Measurements from ENCODE around the gene SYF2. TPM values are rescaled to one million over a fixed set of nuclear protein-coding genes. Genes with fewer than 3 reads are reported as not detected.

The SYF2 gene
- polyA plus RNA-seq, 2 of the 4 experiments (the other 2 are of a cell fraction): 38.6 to 39.7 TPM

DNA sequence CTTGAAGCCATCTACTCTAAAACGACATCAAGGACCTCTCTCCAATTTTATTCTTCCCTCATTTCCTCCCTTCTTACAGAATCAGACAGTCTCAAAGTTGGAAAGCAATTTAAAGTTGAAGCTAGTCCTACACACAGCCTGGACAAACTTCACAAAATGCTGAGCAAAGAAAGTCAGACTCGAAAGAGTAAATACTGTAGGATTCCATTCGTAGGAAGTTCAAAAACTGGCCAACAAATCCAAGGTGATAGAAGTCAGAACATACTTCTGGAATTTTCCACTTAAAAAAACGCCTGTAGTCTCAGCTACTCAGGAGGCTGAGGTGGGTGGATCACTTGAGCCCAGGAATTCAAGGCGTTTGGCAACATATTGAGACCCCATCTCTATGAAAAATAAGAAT lies 19.6 kb downstream of the SYF2 start:
- CTCF ChIA-PET: interaction anchor here (2.7 kb wide), 1 partner anchor 8 kb away, joined by 7 read pairs; no protein-coding TSS in a partner anchor
- DNase-seq (ENCODE audit: low read depth in 1 of 2, low spot score in 1 of 2) (no peak), ATAC-seq (no peak), FAIRE-seq (no peak)
- no peak overlapping the region for H3K4me2 ChIP-seq
- POLR2A ChIA-PET: no interaction called here
- H3K9me3 ChIP-seq: no peaks in the 10 kb centered on the region
- WGBS (ENCODE audit: missing lambda C conversion rate): 34% methylated on average over 5 of the region's 5 CpGs
- no peak for TF ChIP-seq NPAS2 (CRISPR knock-in tag; IDR thresholded peaks at IDR 0.05; ENCODE audit: borderline replicate concordance)
- TF ChIP-seq CBX2 (IDR thresholded peaks at IDR 0.05; ENCODE audit: borderline replicate concordance, low read depth): no peak
- TF ChIP-seq HEYL (CRISPR knock-in tag; IDR thresholded peaks at IDR 0.05): no peak
- no peak for TF ChIP-seq FOSB (CRISPR knock-in tag; IDR thresholded peaks at IDR 0.05)
- no peak for TF ChIP-seq HOXB5 (CRISPR knock-in tag; IDR thresholded peaks at IDR 0.05)
- TF ChIP-seq HDAC2 (IDR thresholded peaks at IDR 0.05): no peak
- TF ChIP-seq HOXA7 (CRISPR knock-in tag; IDR thresholded peaks at IDR 0.05): no peak
- no peak for TF ChIP-seq CHD2 (IDR thresholded peaks at IDR 0.05; ENCODE audit: low read length, partially characterized antibody)
- no peak for TF ChIP-seq JUNB (IDR thresholded peaks at IDR 0.05)
- no peak for TF ChIP-seq FOSL2 (IDR thresholded peaks at IDR 0.05)
- TF ChIP-seq FOSL2 (CRISPR knock-in tag; IDR thresholded peaks at IDR 0.05): no peak
- TF ChIP-seq CEBPB (IDR thresholded peaks at IDR 0.05): no peak
- no peak for TF ChIP-seq ZNF302 (CRISPR knock-in tag; IDR thresholded peaks at IDR 0.05)
- TF ChIP-seq, protein P1, sequence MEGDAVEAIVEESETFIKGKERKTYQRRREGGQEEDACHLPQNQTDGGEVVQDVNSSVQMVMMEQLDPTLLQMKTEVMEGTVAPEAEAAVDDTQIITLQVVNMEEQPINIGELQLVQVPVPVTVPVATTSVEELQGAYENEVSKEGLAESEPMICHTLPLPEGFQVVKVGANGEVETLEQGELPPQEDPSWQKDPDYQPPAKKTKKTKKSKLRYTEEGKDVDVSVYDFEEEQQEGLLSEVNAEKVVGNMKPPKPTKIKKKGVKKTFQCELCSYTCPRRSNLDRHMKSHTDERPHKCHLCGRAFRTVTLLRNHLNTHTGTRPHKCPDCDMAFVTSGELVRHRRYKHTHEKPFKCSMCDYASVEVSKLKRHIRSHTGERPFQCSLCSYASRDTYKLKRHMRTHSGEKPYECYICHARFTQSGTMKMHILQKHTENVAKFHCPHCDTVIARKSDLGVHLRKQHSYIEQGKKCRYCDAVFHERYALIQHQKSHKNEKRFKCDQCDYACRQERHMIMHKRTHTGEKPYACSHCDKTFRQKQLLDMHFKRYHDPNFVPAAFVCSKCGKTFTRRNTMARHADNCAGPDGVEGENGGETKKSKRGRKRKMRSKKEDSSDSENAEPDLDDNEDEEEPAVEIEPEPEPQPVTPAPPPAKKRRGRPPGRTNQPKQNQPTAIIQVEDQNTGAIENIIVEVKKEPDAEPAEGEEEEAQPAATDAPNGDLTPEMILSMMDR (IDR thresholded peaks at IDR 0.05): no peak
- TF ChIP-seq ESRRA (IDR thresholded peaks at IDR 0.05; ENCODE audit: borderline replicate concordance, low read length): no peak
- TF ChIP-seq FOXS1 (CRISPR knock-in tag; IDR thresholded peaks at IDR 0.05): no peak
- TF ChIP-seq, protein P2, sequence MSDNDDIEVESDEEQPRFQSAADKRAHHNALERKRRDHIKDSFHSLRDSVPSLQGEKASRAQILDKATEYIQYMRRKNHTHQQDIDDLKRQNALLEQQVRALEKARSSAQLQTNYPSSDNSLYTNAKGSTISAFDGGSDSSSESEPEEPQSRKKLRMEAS (IDR thresholded peaks at IDR 0.05): no peak
- TF ChIP-seq EP300 (IDR thresholded peaks at IDR 0.05): no peak
- TF ChIP-seq MAFK (IDR thresholded peaks at IDR 0.05; ENCODE audit: partially characterized antibody): no peak
- no peak for TF ChIP-seq ZSCAN20 (CRISPR knock-in tag; IDR thresholded peaks at IDR 0.05)
- H3K27ac ChIP-seq: no peak overlapping the region
- H3K4me3 ChIP-seq: no peak overlapping the region
- no peaks in the 10 kb centered on the region for H3K4me1 ChIP-seq

DNA sequence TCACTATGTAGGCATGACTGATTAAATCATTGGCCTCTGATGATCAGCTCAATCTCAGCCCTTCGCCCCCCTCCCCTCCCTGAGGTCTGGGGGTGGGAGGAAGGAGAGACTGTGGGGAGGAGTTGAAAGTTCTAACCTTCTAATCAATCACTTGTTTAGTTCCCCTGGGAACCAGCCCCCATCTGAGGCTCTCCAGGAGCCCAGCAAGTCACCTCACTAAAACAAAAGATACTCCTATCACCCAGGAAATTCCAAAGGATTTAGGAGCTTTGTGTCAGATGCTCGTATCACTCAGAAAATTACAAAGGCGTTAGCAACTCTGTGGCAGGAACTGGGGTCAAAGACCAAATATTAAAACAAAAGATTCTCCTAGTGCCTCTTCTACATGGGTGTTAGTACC lies 21.6 kb downstream of the SYF2 start:
- WGBS (ENCODE audit: missing lambda C conversion rate): 28% methylated on average over 3 of the region's 3 CpGs
- Histone ChIP-seq H3K4me3 (no peak overlapping the region), H3K9me3 (no peaks in the 10 kb centered on the region), H3K27ac (no peak overlapping the region), H3K4me1 (no peaks in the 10 kb centered on the region), H3K4me2 (no peak overlapping the region)
- POLR2A ChIA-PET: no interaction called here
- FAIRE-seq: no peak
- CTCF ChIA-PET: interaction anchor here (0.8 to 1.1 kb wide), 2 partner anchors 361 to 363 kb away, joined by 3 to 5 read pairs; no protein-coding TSS in a partner anchor
- DNase-seq (ENCODE audit: low read depth in 1 of 2, low spot score in 1 of 2): no peak
- ATAC-seq: no peak
- no peak for TF ChIP-seq CEBPB (IDR thresholded peaks at IDR 0.05)
- no peak for TF ChIP-seq MYC (IDR thresholded peaks at IDR 0.05; ENCODE audit: borderline replicate concordance, low read length)
- TF ChIP-seq KDM1A (IDR thresholded peaks at IDR 0.05; ENCODE audit: low read depth): no peak
- TF ChIP-seq JUNB (IDR thresholded peaks at IDR 0.05): no peak
- no peak for TF ChIP-seq NFE2L2 (conservative IDR thresholded peaks at IDR 0.05; ENCODE audit: low read length)
- TF ChIP-seq JUN (IDR thresholded peaks at IDR 0.05): no peak
- TF ChIP-seq PHF8 (IDR thresholded peaks at IDR 0.05; ENCODE audit: borderline replicate concordance, low read depth): no peak
- no peak for TF ChIP-seq GATA3 (IDR thresholded peaks at IDR 0.05; ENCODE audit: borderline replicate concordance)
- TF ChIP-seq HDAC2 (IDR thresholded peaks at IDR 0.05): no peak
- TF ChIP-seq CBX2 (IDR thresholded peaks at IDR 0.05; ENCODE audit: borderline replicate concordance, low read depth): no peak
- TF ChIP-seq RCOR1 (IDR thresholded peaks at IDR 0.05; ENCODE audit: low read depth, low read length): no peak
- no peak for TF ChIP-seq EHF (CRISPR knock-in tag; IDR thresholded peaks at IDR 0.05)
- no peak for TF ChIP-seq MAZ (IDR thresholded peaks at IDR 0.05; ENCODE audit: borderline replicate concordance, low read depth, low read length)

All from A549 (cell line).